ENCODE measurements around the gene OR6S1.

DNA sequence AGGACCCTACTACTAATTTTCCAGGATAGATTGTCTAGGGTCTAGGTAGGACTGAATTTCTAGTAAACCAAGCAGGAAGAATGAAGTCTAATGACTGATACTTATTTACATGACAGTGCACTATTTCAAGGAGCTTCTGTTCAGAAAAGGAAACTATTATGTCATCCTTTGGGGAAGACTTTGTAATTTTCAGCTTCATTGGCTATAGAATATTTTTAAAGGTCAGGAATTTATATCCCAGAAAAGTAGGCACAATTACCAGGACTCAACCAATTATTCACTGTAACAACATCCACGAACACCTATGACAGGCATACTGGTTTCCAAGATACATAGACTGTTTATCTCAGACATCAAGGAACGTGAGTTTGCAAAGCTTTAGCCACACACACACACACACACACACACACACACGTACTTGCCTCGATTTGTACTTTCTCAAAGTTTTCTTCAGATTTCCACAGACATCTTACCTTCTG lies 23.2 kb downstream of the OR6S1 start:
- TF ChIP-seq, protein P1, sequence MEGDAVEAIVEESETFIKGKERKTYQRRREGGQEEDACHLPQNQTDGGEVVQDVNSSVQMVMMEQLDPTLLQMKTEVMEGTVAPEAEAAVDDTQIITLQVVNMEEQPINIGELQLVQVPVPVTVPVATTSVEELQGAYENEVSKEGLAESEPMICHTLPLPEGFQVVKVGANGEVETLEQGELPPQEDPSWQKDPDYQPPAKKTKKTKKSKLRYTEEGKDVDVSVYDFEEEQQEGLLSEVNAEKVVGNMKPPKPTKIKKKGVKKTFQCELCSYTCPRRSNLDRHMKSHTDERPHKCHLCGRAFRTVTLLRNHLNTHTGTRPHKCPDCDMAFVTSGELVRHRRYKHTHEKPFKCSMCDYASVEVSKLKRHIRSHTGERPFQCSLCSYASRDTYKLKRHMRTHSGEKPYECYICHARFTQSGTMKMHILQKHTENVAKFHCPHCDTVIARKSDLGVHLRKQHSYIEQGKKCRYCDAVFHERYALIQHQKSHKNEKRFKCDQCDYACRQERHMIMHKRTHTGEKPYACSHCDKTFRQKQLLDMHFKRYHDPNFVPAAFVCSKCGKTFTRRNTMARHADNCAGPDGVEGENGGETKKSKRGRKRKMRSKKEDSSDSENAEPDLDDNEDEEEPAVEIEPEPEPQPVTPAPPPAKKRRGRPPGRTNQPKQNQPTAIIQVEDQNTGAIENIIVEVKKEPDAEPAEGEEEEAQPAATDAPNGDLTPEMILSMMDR (IDR thresholded peaks at IDR 0.05; ENCODE audit: extremely low read depth in 1 of 2, insufficient read depth in 1 of 2, low read depth in 1 of 2, low read length in 2 of 2) = no peak
- no peak for TF ChIP-seq POLR2AphosphoS5 (IDR thresholded peaks at IDR 0.05; ENCODE audit: insufficient read depth, low read depth, low read length)
- TF ChIP-seq, protein P2, sequence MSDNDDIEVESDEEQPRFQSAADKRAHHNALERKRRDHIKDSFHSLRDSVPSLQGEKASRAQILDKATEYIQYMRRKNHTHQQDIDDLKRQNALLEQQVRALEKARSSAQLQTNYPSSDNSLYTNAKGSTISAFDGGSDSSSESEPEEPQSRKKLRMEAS (IDR thresholded peaks at IDR 0.05; ENCODE audit: insufficient read depth, insufficient read length) = no peak
- TF ChIP-seq MYC (IDR thresholded peaks at IDR 0.05; ENCODE audit: low read depth, low read length) = no peak
- TF ChIP-seq EZH2 (IDR thresholded peaks at IDR 0.05; ENCODE audit: borderline replicate concordance, low read depth, low read length, severe bottlenecking) = no peak
- TF ChIP-seq POLR2A (IDR thresholded peaks at IDR 0.05; ENCODE audit: low read depth, low read length) = no peak
- no peak for TF ChIP-seq JUN (IDR thresholded peaks at IDR 0.05; ENCODE audit: borderline replicate concordance, insufficient read depth, insufficient read length, low read depth)
- no peak for TF ChIP-seq FOS (IDR thresholded peaks at IDR 0.05; ENCODE audit: borderline replicate concordance, insufficient read depth, low read length)
- no peak for TF ChIP-seq GATA2 (IDR thresholded peaks at IDR 0.05; ENCODE audit: insufficient read depth, insufficient read length, low read depth, low read length)
